ENCODE results near the gene SLC7A6. TPM values are rescaled to one million over a fixed set of nuclear protein-coding genes. Genes with fewer than 3 reads are reported as not detected.

The SLC7A6 gene
- polyA plus RNA-seq, 5 donors: 10.0 to 13.3 (median 11.9) TPM

- no peak for DNase-seq
Measured at GRCh38 chr16:68299571-68300453, 35.5 kb downstream of the SLC7A6 start.

GRCh38 chr16:68300734-68301459 is 36.6 kb downstream of the SLC7A6 start:
- DNase-seq: no peak

- no peak for DNase-seq
Measured at GRCh38 chr16:68306633-68307032, 42.3 kb downstream of the SLC7A6 start.

GRCh38 chr16:68309799-68310198 is 45.5 kb downstream of the SLC7A6 start:
- no peak for DNase-seq

GRCh38 chr16:68310437-68310773 is 46.1 kb downstream of the SLC7A6 start:
- no peak for DNase-seq

GRCh38 chr16:68310774-68311511 is 46.6 kb downstream of the SLC7A6 start, which contains the start of the genes PRMT7 and SLC7A6OS:
PRMT7 (plus strand) TSS chr16:68311019; CDS start chr16:68315980, 4,961 bp downstream.
SLC7A6OS (minus strand) TSS chr16:68310946; CDS start chr16:68310926, 20 bp downstream.
- peak; percentile 86 to 89 for DNase-seq

GRCh38 chr16:68313116-68313515 is 48.8 kb downstream of the SLC7A6 start:
- no peak for DNase-seq

- DNase-seq: no peak
Measured at GRCh38 chr16:68319185-68319908, 55.0 kb downstream of the SLC7A6 start.

- no peak for DNase-seq
Measured at GRCh38 chr16:68324336-68324735, 60.0 kb downstream of the SLC7A6 start.

GRCh38 chr16:68324780-68325357 is 60.5 kb downstream of the SLC7A6 start:
- no peak for DNase-seq

GRCh38 chr16:68328151-68328859 is 64.0 kb downstream of the SLC7A6 start:
- DNase-seq: peak; percentile 49 to 73

GRCh38 chr16:68328860-68329390 is 64.6 kb downstream of the SLC7A6 start:
- DNase-seq: no peak

GRCh38 chr16:68331879-68332410 is 67.6 kb downstream of the SLC7A6 start:
- no peak for DNase-seq

- DNase-seq: peak; percentile 31 to 43
Measured at GRCh38 chr16:68332411-68333121, 68.2 kb downstream of the SLC7A6 start.

GRCh38 chr16:68335175-68335574 is 70.8 kb downstream of the SLC7A6 start:
- DNase-seq: no peak

GRCh38 chr16:68338326-68339119 is 74.2 kb downstream of the SLC7A6 start:
- no peak for DNase-seq

- no peak for DNase-seq
Measured at GRCh38 chr16:68339214-68339613, 74.9 kb downstream of the SLC7A6 start.

GRCh38 chr16:68342620-68343019 is 78.3 kb downstream of the SLC7A6 start:
- no peak for DNase-seq
